ENCODE results near the gene NPAS2.

DNA sequence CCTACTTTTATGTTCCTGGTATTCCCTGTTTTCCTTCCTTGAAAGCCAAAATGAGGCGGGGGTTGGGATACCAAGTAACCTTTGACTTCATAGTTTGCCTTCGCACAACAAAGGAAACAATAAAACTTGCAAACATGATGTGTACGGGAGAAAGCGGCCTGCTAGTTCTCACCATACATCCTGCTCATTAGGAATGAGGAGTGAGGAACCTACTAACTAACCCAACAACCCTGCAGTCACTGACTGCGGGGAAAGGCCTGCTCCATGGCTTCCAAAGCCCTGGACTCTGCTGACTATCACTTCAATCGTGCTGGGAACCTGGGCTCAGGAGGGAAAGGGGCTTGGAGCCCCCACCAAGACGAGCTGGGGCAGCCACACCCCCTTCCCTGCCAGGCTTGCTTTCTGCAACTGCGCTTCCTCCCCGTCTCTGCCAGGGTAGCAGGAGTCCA, 206.3 kb downstream of the NPAS2 start:
- TF ChIP-seq, protein P1, sequence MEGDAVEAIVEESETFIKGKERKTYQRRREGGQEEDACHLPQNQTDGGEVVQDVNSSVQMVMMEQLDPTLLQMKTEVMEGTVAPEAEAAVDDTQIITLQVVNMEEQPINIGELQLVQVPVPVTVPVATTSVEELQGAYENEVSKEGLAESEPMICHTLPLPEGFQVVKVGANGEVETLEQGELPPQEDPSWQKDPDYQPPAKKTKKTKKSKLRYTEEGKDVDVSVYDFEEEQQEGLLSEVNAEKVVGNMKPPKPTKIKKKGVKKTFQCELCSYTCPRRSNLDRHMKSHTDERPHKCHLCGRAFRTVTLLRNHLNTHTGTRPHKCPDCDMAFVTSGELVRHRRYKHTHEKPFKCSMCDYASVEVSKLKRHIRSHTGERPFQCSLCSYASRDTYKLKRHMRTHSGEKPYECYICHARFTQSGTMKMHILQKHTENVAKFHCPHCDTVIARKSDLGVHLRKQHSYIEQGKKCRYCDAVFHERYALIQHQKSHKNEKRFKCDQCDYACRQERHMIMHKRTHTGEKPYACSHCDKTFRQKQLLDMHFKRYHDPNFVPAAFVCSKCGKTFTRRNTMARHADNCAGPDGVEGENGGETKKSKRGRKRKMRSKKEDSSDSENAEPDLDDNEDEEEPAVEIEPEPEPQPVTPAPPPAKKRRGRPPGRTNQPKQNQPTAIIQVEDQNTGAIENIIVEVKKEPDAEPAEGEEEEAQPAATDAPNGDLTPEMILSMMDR (optimal IDR thresholded peaks at IDR 0.05 in 1 of 3, IDR thresholded peaks at IDR 0.05 in 1 of 3, conservative IDR thresholded peaks at IDR 0.05 in 1 of 3; ENCODE audit: extremely low read depth in 1 of 3, insufficient read depth in 2 of 3, low read length in 3 of 3), result no peak
- TF ChIP-seq EZH2 (IDR thresholded peaks at IDR 0.05; ENCODE audit: low read length), result no peak

Data from keratinocyte (primary cell).